GM21576 (cell line): Measurements from ENCODE around the gene TMEM87B.
"Not testable (repeated sequence)": the region's sequence is repeated elsewhere in the genome, so short reads cannot be mapped to it uniquely, and the experiment has no call there.

ENCODE experiments used
- ATAC-seq: cut with Tn5 transposase; IDR thresholded peaks from one replicate; pipeline ENCODE4 v1.9.1; 2021; ENCODE audit warnings: mild to moderate bottlenecking, moderate library complexity; ENCODE audit not compliant: unreplicated experiment

The TMEM87B gene

DNA sequence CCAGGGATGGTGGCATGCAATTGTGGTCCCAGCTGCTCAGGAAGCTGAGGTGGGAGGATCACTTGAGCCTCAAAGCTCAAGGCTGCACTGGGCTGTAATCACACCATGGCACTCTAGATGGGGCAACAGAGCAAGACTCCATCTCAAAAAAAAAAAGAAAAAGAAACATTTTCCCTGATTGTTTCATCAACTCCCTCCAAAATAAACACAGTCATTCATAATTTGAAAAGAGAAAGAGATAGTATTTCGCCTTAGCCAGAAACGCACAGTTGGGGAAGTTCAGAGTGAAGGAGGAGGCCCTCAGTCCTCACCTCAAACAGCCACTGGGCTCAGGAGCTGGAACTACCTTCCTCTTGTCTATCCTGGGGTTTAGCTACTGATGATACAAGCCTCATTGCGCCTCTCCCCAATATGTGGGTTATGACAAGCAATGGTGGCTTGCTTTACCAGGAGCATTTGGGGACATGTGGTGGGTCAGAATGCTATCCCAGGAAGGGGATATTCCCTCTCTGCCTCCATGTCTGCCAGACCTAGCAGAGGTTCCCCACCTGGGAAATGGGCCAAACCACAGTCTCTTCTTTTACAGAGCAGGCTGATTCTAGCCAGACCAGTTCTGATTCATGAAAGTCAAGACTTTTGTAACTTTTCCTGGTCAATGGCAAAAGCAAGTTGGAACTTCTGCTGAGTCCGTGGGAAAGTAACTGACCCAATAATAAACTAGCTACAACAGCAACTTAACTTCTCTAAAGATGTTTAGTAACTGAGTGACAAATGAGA lies 22.2 kb upstream of the TMEM87B start:
- no peak for ATAC-seq

DNA sequence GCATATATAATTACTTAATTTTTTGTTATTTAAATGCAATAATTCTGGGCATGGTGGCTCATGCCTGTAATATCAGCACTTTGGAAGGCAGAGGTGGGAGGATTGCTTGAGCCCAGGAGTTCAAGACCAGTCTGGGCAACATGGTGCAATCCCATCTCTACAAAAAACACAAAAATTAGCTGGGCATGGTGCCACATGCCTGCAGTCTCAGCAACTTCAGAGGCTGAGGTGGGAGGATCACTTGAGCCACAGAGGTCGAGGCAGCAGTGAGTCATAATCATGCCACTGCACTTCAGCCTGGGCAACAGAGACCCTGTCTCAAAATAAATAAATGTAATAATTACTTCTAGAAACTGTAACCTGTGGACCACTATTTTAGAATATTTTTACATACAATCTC lies 21.5 kb upstream of the TMEM87B start:
- no peak for ATAC-seq

DNA sequence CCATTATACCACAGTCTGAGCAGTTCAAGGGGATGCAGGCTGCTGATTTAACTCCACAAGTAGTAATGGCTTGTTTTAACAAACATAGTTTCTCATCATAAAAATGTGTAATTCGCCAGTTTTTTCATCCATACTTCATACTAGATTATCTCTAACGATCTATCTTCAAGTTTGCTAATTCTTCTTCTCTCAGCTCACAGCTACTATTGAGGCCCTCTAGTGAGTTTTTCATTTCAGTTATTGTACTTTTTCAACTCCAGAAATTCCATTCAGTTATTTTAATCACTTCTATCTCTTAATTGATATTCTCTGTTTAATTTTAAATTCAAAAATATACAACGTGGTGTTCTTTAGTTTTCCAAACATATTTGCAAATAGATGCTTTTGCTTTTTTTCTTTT lies 20.1 kb upstream of the TMEM87B start:
- no peak for ATAC-seq

DNA sequence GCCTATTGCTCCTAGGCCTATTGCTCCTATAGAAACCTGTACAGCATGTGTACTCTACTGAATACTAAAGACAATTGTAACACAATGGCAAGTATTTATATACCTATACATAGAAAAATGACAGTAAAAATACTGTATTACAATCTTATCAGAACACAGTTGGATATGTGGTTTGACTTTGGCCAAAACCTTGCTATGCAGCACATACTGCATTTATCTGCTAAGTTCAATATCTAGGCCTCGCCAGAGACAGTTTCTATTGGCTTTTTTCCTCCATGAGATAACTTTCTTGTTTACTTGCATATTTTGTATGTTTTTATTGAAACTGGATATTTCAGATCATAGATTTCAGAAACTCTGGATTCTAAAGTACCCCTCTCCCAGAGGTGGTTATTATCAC lies 19.3 kb upstream of the TMEM87B start:
- ATAC-seq: no peak

DNA sequence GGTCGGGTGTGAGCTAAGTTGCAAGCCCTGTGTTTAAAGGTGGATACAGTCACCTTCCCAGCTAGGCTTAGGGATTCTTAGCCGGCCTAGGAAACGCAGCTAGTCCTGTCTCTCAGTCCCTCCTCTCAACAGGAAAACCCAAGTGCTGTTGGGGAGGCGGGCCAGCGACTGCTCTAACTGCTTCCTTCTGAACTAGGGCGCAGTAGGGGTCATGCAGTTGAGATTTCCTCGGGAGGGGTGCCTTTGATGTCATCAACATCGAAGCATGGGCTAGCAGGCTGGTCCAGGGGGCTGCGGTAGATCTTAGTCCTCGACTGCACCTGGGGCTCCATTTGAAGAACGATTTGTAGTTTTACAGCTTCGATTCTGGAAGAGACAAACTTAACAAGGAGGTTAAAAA lies 15.5 kb upstream of the TMEM87B start:
- ATAC-seq: not testable (repeated sequence)

DNA sequence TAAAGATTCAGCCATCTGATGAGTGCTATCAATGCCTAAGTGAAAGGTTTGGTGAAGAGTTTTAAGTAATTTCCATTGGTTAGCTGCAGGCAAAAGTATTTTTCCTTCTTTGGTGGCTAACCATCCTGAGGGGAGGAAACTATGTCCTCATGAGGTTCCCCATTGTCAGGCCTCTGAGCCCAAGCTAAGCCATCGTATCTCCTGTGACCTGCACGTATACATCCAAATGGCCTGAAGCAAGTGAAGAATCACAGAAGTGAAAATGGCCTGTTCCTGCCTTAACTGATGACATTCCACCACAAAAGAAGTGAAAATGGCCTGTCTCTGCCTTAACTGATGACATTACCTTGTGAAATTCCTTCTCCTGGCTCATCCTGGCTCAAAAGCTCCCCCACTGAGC lies 15.0 kb upstream of the TMEM87B start:
- not testable (repeated sequence) for ATAC-seq

DNA sequence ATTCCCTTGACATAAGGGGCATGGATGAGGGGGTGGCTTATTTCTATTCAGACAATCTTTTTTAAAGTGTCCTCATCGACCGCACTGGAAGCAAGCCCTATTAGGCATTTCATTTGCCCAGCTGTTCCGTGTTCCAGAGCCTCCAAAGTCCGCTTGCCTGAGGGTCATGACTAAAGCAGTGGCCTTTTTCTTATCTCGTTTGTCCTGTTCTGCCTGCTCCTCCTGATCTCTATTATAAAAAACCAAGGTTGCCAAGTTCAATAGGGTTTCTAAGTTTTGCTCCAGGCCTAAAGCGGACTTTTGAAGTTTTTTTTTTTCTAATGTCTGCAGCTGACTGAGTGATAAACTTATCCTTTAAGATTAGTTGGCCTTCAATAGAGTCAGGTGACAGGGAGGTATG lies 13.6 kb upstream of the TMEM87B start:
- ATAC-seq: not testable (repeated sequence)

DNA sequence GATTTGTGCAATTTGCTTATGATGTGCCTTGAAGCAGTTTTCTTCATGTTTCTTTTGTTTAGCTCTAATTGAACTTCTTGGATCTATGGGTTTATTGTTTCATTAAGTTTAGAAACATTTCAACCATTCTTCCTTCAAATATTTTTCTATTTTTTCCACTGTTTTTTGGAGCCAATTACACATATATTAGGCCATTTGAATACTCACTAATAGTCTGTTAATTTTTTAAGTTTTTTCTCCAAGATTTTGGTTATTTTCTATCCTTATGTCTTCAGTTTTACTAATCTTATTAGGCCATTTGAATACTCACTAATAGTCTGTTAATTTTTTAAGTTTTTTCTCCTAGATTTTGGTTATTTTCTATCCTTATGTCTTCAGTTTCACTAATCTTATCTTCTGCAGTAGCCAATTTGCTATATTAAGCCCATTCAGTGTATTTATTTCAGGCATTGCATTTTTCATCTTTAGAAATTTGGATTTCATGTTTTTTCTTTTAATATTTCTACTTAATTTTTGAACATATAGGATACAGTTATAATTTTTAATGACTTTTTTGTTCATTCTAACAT lies 9.5 kb upstream of the TMEM87B start:
- ATAC-seq: no peak

DNA sequence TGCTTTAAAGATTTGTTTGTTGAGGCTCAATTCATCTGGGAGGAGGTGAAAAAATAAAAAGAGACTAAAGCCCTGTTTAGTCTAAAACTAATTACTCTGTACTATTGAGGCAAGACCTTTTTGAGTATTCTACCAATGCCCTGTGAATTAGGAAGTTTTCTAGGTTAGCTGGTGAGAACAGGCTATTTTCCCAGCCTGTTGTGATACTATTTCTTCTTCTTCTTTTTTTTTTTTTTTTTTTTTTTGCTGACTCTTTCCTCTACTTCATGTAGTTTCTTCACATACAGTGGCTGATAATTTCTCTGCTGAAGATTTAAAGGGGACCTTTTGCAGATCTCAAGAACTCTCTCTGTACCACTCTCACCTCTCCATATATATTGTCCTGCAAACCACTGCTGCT lies 8.8 kb upstream of the TMEM87B start:
- ATAC-seq: no peak

DNA sequence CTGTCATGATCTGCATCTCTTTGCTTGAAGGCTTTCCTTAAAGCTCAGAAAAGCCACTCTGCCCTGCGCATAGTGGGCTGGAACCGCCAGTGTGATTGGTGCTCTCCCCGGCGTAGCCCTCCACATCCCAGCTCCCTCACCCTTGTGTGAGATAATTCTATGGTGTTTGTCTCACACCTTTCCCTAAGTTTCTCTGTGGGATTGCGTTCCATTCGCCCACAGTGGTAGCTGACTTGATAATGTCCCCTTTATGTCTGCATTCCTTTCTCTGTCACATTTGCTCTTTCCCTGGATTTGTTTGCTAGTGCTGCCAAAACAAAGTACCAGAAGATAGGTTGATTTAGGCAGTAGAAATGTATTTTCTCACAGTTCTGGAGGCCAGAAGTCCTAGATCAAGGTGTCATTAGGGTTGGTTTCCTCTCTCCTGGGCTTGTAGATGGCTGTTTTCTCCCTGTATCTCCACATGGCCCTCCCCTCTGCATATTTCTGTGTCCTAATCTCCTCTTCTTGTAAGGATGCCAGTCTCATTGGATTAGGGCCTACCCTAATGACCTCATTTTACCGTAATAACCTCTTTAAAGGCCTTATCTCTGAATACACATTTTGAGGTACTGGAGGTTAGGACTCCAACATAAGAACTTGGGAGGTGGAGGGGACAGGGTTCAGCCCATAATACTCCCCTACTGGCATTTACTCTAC lies 7.4 kb upstream of the TMEM87B start:
- ATAC-seq: no peak

DNA sequence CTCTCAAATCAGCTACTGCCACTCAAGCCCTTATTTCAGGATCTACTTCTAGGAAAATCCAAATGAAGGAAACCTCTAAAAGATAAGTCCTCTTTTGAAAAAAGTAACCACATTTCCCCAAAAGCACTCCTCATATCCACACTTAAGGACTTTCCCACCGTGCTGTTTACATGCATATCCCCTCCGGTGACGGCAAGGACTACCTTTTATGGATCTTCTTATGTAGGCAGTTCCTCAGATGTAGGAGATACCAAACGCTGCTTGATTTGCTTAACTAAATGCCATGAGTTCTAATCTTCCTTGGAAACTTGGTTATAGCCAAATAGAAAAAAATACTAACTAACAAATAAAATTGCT lies 6.9 kb upstream of the TMEM87B start:
- ATAC-seq: no peak

DNA sequence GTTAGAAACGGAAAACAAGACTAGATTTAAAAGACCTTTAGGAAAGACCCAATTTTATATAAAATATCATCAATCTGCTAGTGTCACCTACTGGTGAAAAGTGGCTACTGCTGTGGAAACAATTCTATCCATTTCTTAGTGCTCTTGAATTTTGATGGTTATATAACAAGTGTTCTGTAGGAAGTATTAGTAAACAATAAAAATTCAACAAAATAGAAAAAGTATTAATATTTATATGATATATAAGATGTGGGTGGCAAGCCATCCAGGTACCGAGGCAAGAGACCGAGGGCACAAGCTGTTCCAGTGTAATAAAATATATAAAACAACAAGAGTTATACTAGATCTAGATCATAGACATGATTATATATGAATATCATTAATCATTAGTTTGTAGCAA lies 6.2 kb upstream of the TMEM87B start:
- ATAC-seq: no peak

DNA sequence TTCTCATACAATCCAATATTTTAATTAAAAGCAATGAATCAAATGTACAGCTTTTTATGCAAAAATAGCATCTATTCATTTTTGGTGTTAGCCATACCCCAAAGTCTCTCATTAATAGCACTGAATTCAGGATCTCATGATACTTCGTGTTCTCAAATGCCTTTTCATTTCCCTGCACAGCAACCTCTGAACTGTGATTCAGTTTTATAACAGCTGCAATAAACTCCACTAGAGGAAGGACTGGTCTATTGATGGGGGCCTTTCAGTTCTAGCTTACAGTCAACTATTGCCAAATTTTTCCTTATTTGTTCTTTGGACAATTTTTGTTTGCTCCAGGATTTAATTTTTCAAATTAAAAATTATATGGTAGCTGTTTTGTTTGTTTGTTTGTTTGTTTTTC lies 4.8 kb upstream of the TMEM87B start:
- ATAC-seq: no peak

DNA sequence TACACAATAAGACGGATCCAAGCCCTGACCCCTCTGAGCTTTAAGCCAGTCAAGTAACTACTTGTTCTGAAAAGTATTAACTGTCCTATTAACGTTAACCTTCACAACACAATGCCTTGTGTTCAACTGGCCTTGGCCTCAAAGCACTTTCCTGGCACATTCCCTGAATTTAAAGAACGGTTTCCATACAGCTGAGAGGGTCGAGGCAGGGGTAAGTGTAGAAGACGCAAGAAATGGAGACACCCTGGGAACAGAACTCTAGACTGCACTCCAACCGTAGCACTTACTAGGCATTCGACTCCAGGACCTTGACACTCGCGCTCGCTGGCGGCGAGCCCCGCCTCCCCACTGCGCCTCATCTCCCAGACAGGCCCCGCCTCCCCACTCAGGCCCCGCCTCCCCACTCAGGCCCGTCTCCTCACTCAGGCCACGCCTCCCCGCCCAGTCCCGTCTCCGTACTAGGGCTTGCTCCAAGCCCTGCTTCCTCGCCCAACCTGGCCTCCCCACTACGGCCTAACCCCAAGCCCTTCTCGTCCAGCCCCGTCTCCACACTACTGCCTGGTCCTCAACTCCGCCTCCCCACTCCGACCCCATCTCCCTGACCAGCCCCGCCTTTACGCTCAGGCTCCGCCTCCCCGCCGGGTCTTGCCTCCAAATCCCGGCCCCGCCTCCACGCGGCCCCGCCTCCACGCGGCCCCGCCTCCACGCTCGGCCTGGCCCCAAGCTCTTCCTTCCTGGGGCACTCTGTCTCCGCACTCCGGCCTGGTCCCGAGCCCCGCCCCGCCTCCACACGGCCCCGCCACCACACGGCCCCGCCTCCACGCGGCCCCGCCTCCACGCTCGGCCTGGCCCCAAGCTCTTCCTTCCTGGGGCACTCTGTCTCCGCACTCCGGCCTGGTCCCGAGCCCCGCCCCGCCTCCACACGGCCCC lies 887 bp upstream of the TMEM87B start:
- ATAC-seq: peak; percentile 65

DNA sequence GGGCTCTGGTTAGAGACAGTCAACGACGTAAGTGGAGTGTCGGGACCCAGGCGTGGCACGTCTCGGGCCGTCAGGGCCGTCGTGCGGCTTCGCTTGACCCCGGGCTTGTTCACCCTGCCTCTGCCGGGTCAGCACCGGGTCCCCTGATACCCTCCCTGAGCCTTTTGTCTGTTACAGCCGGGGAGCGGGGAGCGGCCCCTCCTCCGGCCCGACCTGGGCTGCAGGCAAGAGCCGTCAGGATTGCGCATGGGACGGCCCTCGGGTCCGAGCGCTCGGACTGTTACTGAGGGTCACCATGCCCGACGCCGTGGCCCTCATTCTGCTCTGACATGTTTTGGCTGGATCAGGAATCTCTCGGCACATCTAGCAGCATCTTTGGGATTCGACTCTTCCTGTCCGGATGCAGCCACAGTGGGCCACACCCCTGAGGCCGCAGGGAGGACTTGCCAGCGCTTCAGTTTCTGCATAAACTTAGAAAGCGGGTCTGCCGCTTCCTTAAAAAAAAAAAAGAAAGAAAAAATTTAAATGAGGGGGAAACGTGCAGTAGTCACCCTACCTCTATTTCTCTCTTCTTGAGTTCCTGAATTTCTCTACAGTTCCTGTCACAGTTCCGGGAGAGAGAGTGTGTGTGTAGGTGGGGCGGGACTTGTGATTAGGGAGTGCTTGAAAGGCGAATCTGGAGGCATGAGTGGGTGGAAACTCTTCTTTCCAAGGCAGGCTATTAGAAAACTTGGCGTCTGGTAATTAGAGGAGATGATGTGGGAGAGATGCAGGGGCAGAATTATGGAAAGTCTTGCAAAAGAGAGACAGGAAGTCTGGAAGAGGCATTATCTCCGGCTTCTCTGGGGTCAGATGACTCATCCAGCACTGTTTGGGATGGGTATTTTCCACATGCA lies 909 bp downstream of the TMEM87B start:
- ATAC-seq: no peak

DNA sequence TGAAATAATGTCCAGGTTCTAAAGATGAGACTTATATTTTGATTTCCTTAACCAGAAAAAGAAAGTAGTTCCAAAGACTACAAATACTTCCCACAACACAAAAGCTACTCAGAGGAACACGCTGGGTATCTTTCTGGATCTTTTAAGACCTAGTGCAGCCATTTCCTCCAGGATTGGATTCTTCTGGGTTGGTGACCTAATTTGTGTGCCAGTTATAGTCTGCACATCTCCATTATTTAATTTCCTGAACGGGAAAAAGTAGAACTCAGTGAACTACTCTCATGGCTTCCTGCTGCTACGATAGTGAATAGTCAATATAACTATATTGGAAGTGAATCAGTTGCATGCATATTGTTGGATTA lies 1.5 kb downstream of the TMEM87B start:
- ATAC-seq: no peak

DNA sequence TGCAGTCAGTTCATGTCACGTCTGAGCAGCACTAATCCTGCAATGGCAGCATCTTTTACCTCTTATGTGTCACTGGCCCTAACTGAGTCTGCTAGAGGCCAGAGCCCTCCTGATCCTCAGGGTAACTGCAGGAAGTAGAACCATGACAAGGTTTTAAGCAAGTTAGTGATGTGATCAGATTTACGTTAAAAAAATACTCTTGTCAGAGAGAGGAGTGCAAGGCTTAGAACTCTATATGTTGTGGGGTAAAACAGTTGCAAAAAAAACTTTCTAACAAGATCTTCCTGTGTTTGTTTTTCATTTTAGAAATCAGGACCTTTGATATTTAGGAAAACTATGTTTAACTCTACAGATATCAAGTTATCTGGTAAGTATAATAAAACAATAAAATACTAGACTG lies 4.6 kb downstream of the TMEM87B start:
- ATAC-seq: no peak

DNA sequence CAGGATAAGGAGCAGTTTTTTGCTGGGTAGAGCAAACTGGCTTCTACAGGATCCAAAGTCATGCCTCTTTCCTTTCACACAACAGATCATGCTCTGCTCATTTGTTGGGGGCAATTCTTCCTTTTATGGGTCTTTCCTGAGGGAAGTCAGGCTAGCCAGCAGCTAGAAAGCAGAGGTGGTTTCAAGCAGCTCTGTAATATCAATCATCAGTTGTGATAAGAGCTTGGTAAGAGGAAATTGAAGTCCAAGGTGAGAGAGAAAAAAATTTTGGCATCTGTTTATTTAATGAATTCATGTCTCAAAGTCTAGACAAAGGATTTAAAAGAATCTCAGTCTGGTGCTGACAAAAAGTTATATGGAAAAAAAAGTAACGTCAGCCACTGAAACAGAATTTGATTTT lies 6.2 kb downstream of the TMEM87B start:
- ATAC-seq: no peak

DNA sequence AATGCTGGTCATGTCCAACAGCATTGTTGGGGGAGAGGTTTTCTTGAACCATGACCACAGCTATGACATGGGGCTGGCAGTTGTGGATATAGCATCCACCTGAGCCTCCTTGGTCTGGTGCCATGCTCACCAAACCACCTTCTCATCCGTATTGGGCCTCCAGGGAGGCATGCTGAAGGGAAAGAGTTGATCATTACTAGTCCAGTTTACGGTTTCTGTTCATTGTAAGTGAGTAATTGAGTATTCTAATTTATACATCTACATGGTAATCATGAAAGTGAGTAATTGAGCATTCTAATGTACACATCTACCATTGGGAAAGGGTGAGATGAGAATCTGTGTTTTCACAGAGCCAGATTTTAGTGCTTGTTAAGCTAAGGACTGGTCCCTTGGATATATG lies 6.8 kb downstream of the TMEM87B start:
- ATAC-seq: no peak

DNA sequence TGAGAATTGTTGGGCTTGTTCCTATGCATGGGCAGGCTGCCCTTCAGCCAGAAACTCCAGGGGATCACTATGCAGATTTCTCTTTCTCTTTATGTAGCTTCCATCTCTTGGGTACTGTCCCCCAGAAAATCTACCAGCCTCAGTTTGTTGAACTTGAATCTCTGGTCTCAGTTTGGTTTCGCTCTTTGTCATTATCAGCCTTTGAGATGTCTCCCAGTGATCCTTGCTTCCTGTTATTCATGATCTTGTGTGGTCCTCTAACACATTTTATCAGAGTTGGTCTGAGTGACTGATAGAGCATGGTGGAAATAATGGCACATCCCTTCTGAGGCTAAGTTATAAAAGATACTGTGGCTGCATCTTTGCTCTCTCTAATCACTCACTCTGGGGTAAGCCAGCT lies 7.8 kb downstream of the TMEM87B start:
- no peak for ATAC-seq
